CD4-positive, alpha-beta T cell treated with Interleukin-17A for 1 hour (primary cell): Measurements from ENCODE around the gene ROCK2.
"Not testable (repeated sequence)": the region's sequence is repeated elsewhere in the genome, so short reads cannot be mapped to it uniquely, and the experiment has no call there.

Source experiments
- DNase-seq: peaks from one replicate; pipeline ENCODE4 v3.0.0-alpha.2; 2020

Gene ROCK2

GRCh38 chr2:11166476-11166875, 178.0 kb downstream of the ROCK2 start:
- DNase-seq = no peak

- DNase-seq = not testable (repeated sequence)
Measured at GRCh38 chr2:11165046-11165445, 179.4 kb downstream of the ROCK2 start.

DNA sequence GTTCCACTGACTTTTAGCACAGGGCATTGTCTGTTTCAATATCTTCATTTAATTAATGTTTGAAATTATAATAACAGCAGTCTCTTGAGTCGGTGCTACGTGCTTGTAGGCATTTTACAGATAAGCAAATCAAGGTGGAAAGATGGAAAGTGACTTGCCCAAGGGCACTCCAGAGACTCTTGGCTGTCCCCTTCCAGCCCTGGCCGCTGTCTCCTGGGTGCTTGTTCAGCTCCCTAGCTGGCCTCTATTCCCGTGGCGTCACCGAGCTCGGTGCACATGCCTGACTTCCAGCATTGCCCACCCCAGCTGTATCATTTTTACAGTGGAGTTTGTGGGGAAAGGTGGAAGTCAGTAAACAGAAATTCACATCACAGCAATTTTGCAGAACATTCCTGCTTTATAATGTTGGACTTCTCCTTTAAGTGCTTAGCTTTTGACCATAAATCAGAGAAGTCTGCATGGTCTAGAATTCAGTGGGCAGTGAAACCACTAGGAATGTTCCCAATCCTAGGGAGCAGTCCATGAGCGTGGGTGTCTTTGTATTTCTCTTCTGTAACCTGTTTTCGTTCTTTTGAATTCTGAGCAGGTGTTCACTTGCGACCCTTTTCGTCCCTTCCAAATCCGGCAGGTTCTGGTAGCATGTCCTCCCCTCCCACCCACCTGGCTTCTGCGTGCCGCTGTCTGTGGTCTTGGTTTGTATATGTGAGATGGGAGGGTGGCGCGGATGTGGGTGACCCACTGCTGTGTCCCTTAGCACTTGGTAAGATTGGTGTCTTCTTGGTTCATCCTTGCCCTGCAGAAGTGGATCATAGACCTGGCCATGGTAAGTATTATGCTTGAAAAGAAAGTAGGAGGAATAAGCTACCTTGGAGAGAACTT, 180.8 kb downstream of the ROCK2 start:
- DNase-seq = no peak

GRCh38 chr2:11161747-11162146, 182.7 kb downstream of the ROCK2 start:
- DNase-seq = no peak

DNA sequence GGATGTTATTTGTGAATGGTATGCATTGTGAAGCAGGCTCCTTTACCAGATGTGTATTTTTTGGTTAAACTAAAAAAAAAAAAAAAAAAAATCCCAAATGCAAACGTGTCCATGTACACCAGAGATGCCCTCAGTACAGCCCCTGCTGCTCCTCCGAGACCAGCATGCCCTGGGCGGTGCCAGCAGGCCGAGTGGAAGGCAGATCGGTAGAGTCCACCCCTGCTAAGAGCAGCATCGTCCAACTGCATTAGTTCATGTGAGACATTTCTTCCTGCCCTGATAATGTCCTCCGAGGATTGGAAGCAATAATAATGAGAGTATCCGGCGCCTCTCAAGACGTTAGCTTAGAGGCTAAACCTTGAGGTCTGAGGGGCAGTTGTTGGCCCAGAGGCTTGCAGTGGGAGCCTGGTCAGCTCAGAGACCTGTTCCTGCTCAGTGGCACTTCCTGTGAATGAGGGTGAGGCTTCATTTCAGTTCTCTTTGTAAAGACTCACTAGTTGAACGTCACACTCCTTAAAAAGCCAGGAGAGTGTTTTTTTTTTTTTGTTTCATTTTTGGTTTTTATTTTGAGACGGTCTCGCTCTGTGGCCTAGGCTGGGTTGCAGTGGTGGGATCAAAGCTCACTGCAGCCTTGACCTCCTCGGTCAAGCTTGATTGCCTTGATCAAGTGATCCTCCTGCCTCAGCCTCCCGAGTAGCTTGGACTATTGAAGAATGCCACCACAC, 183.5 kb downstream of the ROCK2 start:
- peak; percentile 48 for DNase-seq

- DNase-seq = no peak
Measured at GRCh38 chr2:11160256-11160655, 184.2 kb downstream of the ROCK2 start.

DNA sequence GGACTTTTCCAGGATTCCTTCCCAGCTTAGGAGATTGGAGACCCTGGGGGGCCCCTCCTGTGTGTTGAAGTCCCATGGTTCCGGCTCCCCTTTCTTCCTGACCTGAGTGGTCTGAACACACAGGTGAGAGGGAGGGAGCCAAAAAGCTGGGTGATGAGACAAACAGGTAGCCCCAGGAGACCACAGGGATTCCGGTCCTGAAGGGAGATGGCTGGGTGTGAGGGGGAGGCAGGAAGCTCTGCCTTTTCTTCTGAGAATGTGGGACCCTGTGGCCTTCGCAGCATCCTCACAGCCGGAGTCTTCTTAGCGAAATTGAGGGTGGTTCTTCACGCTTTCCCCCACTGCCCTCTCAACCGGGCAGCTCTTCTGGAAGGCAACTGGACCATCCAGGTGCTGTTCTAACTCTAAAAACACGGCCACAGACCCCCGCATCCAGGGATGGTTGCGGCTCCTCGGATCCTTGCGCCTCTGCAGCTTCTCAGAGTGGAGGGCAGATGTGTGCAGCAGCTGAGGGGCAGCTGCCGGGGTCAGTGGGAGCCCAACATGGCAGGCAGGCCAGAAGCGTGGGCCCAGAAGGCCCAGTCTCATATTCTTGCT, 184.8 kb downstream of the ROCK2 start:
- DNase-seq = no peak

DNA sequence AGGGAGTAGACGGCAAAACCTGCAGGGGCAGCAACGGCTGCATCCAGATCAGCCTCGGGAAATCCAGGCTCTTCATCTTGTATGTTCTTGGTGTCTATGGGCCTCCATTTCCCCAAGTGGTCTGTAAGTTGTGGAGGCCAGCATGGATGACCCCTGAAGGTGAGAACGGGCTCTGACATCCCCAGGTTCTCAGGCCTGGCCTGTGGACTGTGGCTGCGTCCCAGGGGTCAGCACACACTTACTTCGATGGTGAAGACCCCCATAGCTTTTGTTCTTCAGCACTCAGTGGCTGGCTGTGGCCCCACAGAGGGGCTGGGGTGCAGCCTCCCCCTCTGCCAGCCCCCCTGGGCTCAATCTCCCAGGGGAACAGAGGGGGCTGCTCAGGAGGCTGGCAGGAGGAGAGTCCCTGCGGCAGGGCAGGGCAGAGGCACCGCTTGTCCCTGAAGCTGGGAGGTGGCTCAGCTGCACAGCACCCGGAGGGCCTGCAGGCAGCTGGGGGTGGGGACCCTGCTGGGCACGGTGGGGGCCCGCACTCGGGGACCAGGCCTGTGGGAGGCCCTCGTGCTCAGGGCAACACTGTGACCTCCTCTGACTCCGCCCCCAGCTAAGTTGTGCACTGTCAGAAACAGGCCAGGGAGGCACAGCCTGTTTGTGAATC, 185.4 kb downstream of the ROCK2 start:
- DNase-seq = no peak

DNA sequence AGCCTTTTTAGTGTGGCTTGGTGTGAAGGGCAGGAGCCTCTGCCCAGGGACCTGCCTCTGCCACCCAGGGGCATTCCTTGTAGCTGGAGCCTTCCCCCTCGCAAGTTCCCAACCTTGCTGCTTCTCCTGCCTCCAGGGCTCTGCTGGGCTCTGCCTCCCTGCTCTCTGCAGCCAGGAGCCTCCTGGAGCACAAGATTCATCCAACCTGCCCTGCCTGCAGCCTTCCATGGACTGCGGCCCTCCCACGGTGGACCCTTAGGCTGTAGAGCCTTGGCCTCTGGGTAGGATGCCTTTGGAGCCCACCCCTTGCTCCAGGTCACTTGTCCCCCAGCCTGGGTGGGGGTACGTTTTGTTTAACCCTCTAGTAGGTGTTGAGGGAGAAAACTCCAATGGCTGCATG, 186.7 kb downstream of the ROCK2 start:
- DNase-seq = no peak

GRCh38 chr2:11157296-11157695, 187.1 kb downstream of the ROCK2 start:
- DNase-seq = no peak

DNA sequence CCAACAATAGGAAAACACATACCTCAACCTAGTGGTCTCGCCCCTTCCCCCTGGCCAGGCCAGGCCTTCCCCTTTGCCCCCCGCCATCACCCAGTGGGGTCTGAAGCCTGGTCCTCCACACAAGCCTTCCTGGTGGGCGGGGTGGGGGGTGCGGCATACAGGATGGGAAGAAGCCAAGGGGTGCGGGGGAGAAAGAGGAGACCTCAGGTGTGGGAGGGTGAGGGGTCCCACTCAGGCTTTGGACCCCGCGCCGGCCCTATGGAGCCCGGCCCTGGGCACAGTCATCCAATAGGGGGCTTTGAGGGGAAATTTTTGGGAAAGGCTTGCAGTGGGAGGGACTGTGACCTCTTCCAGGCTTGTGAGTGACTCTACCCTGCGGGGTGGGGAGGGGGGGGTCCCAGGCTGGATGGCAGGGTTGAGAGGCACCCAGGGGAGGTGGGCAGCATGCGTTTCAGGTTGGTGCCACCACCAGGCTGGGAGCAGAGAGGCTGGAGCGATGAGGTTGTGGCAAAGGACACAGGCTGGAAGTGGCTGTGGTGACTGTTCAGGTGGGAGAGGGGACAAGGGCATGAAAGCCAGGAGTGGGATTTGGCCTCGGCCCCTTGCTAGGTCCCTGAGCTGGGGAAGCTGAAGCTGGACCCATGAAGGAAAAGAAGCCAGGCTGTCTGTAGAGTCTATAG, 187.9 kb downstream of the ROCK2 start:
- no peak for DNase-seq

GRCh38 chr2:11155381-11156035, 188.9 kb downstream of the ROCK2 start, which contains the start of gene SLC66A3:
Gene SLC66A3 (plus strand): TSS chr2:11155467. CDS start chr2:11155547, 80 bp downstream.
- no peak for DNase-seq

- DNase-seq = peak; percentile 98
Measured at GRCh38 chr2:11154923-11155380, 189.5 kb downstream of the ROCK2 start.

DNA sequence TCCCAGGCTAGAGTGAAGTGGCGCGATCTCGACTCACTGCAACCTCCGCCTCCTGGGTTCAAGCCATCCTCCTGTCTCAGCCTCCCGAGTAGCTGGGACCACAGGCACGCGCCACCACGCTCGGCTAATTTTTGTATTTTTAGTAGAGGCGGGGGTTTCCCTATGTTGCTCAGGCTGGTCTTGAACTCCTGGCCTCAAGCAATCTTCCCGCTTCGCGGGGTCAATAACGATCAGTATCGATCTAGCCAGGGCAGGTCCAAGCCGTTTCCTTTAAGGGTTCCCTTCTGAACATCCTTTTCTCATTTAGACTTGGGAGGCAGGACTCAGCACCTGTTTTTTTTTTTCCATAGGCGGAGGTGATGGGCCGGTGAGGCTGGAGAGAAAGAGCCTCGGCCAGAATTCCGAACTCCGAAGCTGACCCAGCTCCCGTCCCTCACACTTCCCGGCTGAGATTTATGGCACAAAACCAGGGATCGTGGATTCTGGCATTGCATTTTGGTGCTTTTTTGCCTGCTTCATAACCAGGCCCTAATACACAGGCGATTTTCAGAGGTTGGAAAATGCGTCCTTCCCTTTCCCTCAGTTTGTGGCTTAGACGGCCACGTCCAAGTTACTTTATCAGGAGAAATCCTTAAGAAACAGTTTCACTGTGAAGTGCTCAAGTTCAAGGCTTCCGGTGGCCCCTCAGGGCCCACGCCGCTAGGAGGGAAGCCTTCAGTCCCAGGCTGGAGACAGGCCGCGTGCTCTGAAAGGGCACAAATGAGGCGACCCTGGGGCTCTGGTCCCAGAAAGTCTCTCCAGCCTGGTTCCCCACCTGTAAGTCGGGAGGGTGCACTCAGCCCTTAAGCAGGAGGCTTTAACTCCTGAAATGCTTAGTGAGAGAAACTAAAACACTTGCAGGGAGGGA, 190.2 kb downstream of the ROCK2 start:
- DNase-seq = no peak

- no peak for DNase-seq
Measured at GRCh38 chr2:11152591-11152990, 191.8 kb downstream of the ROCK2 start.

GRCh38 chr2:11147263-11147662, 197.2 kb downstream of the ROCK2 start:
- no peak for DNase-seq

DNA sequence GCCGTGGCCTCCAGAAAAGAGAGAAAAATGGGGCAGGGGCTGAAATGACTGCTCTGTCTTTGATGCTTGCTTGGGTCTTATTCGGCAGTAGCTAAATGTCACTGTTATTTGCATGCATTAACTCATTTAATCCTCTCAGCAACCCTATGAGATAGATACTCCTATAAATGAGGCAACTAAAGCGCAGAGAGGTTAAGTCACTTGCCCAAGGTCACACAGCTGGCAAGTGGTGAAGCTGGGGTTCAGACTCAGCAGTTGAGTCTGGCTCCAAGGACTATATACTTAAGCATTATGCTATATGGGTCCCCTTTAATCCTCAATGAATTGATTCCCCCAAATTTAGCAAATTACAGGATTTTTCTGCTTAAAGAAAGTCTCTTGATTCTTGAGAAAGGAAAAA, 198.4 kb downstream of the ROCK2 start:
- DNase-seq = no peak

- DNase-seq = no peak
Measured at GRCh38 chr2:11145350-11145749, 199.1 kb downstream of the ROCK2 start.

- DNase-seq = no peak
Measured at GRCh38 chr2:11144738-11145079, 199.7 kb downstream of the ROCK2 start.

DNA sequence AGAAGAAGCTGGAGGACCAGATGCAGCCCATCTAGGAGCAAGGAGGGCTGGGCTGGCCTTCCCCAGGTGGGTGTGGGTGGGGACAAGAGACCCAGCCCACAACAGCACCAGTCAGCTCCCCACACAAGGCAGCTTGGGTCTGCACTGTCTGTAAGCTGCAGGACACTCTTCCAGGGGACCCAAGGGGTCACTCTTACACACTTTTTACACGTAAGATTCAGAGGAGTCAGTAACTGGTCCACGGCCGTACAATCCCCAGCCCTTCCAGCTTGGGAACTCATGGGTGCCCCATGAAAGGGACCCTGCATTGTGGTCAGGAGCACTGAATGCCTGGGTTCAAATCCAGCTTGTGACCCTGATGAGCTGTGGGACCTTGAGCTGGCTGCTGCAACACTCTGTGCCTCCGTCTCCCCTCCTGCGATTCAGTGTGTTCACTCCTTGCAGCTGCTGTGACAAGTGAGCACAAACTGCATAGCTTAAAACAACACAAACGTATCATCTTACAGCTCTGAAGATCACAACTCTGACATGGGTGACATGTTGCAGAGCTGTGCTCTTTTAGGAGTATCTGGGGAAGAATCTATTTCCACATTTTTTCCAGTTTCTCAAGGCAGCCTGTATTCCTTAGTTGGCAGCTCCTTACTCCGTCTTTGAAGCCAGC, 200.2 kb downstream of the ROCK2 start:
- no peak for DNase-seq
